Effector memory CD8-positive, alpha-beta T cell (primary cell): ENCODE results near the gene PADI2.

Source experiments
- ATAC-seq: fragments of 150-1000 bp; cut with Tn5 transposase; replicated peaks from 2 replicates; pipeline ENCODE4 v1.10.0; 2021; ENCODE audit warnings: mild to moderate bottlenecking, moderate library complexity
- DNase-seq, 3 experiments: peaks; one replicate each; pipeline ENCODE4 v3.0.0; 2021
- H3K27ac Mint-ChIP-seq, 2 donors: one replicate each; pipeline ENCODE4 v1.8.0; 2022; ENCODE audit warnings: mild to moderate bottlenecking in 2 of 2, mixed read lengths in 2 of 2, moderate library complexity in 2 of 2
- H3K27me3 Mint-ChIP-seq, 2 donors: one replicate each; pipeline ENCODE4 v1.8.0; 2022; ENCODE audit warnings: mixed read lengths in 2 of 2
- H3K36me3 Mint-ChIP-seq: one replicate; pipeline ENCODE4 v1.8.0; 2022; ENCODE audit warnings: mild to moderate bottlenecking, moderate library complexity, mixed read lengths; ENCODE audit not compliant: insufficient read depth
- H3K4me1 Mint-ChIP-seq, 2 donors: one replicate each; pipeline ENCODE4 v1.8.0; 2022; ENCODE audit warnings: low read depth in 2 of 2, mixed read lengths in 2 of 2
- H3K4me3 Mint-ChIP-seq, 2 donors: one replicate each; pipeline ENCODE4 v1.8.0; 2022; ENCODE audit warnings: mild to moderate bottlenecking in 2 of 2, mixed read lengths in 2 of 2, moderate library complexity in 2 of 2
- H3K9me3 Mint-ChIP-seq, 2 donors: one replicate each; pipeline ENCODE4 v1.8.0; 2022; ENCODE audit warnings: mixed read lengths in 2 of 2

The PADI2 gene

DNA sequence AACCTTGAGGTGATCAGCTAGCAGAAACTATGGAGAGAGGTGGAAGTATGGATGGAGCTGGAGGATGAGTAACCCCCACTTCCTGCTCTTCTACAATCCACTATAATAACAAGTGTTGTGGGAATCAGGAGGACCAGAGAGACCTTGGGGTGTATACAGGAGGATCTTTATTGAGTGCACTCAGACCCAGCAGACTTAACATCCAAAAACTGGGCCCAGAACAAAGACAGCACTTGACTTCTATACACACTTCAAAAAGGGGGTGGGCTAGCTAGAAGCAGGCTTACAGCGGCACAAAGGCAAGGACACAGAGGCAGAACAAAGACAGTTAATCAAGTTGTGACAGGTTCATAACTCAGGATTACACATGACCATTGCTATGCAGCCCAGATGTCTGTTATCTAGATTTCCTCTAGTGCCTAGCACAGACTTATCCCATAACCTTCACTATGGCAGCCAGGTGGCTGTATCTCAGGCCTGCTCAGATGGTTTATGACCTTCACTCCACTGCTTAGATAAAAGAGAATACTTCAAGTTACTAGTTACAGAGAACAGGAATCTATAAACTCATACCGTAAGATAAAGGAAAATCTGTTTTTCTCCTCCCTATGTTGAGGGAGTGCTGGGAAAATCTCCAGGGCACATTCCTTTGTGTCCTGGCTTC is 36.1 kb upstream of the PADI2 start:
- no peak for ATAC-seq
- Mint-ChIP-seq H3K4me3 (no peak overlapping the region), H3K27ac (no peak overlapping the region), H3K36me3 (no peaks in the 10 kb centered on the region), H3K9me3 (peaks cover 20 to 31% of the 10 kb centered on the region in 2 donors), H3K4me1 (no peaks in the 10 kb centered on the region), H3K27me3 (peaks cover 34 to 36% of the 10 kb centered on the region in 2 donors)
- no peak for DNase-seq

DNA sequence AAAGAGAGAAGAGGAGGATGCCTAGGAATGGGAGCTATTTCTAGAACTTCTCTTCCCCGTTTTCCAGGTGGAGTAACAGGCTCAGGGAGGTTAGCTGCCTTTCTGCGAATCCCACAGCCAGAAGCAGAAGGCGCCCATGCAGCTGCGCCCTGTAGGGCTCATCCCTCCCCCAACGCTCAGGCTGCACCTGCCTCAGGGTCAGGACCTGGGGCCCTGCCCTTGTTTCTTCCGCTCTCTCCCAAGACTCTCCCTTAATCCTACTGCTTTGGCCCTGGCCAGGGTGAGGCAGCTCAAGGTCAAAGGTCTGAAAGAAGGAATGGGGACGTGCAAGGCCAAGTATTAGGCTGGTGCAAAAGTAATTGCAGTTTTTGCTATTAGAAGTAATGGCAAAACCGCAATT is 30.5 kb upstream of the PADI2 start:
- Mint-ChIP-seq H3K27ac (no peak overlapping the region), H3K9me3 (peaks cover 15 to 24% of the 10 kb centered on the region in 2 donors), H3K4me1 (no peaks in the 10 kb centered on the region), H3K27me3 (peaks cover 41 to 60% of the 10 kb centered on the region in 2 donors), H3K36me3 (no peaks in the 10 kb centered on the region), H3K4me3 (no peak overlapping the region)
- ATAC-seq = no peak
- DNase-seq = no peak

DNA sequence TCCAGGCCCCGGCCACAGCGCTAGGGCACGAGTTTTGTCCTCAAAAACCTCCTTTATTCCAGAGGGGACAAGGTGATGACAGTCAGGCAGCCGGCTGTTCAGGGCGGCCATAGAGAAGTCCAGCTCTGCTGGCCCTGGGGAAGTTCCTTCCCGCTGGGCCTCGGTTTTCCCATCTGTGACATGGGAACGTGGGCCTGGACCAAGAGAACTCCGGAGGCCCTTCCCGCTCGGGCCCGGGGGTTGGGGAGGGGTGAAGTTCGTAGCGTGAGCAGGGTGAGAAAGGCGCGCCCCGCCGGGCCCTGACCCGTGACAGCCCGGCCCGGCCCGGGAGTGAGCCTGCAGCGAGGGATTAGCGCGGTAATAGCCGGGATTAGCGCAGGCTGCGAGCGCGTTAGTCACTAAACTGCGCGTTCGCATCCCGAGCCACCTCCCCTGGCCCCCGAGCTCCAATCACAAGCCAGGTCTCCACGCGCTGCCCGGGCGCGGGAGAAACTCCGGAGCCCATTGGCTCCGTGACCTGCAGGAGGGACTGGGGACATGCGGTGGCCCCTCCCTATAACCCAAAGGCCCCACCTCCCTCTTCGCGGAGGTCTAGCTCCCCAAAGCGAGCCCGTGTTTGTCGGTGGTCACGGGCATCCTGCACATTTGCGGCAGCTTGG is 29.8 kb upstream of the PADI2 start:
- ATAC-seq (no peak), DNase-seq (no peak)
- Mint-ChIP-seq H3K4me1 (no peaks in the 10 kb centered on the region), H3K36me3 (no peaks in the 10 kb centered on the region), H3K4me3 (no peak overlapping the region), H3K27ac (no peak overlapping the region), H3K9me3 (peaks cover 9 to 17% of the 10 kb centered on the region in 2 donors), H3K27me3 (peaks cover 34 to 53% of the 10 kb centered on the region in 2 donors)

DNA sequence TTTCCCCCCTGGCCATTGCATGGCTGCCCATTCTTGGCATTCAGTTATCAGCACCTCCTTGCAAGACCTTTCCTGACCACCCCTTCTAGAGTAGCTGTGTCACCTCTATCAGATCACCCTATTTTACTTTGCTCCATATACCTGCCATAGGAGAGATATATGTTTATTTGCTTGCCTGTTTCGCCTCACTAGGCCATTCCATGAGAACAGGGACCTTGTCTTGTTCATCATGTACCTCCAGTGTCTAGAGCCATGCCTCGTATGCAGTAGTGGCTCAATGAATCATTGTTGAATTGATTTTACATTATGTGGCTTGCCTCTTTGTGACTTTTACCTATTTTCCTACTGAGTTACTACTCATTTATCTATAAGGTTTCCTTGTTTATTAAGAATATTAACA is 26.4 kb upstream of the PADI2 start:
- no peak overlapping the region for H3K27ac Mint-ChIP-seq
- H3K9me3 Mint-ChIP-seq = no peaks in the 10 kb centered on the region
- no peak overlapping the region for H3K4me3 Mint-ChIP-seq
- no peaks in the 10 kb centered on the region for H3K4me1 Mint-ChIP-seq
- ATAC-seq = no peak
- peaks cover 14 to 29% of the 10 kb centered on the region in 2 donors for H3K27me3 Mint-ChIP-seq
- DNase-seq = no peak
- no peaks in the 10 kb centered on the region for H3K36me3 Mint-ChIP-seq

DNA sequence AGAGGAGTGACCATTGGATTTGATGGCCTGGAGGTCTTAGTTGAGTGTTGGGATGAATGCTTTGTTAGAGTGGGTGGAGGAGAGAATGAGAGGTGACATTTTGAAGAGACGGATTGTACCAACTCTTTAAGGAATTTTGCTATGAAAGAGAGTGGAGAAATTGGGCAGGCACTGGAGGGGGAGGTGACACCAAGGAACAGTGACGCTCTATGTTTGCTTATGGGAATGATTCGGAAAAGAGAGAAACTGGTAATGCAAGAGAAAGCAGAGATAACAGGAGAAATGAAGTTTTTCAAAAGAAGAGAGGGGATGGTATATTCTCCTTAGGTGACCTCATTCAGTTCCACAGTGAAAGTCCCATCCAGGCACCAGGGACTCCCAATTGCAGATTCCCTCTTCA is 24.5 kb upstream of the PADI2 start:
- Mint-ChIP-seq H3K4me3 (no peak overlapping the region), H3K4me1 (no peaks in the 10 kb centered on the region), H3K36me3 (no peaks in the 10 kb centered on the region), H3K9me3 (no peaks in the 10 kb centered on the region), H3K27ac (no peak overlapping the region), H3K27me3 (peaks cover 8 to 21% of the 10 kb centered on the region in 2 donors)
- DNase-seq (no peak), ATAC-seq (no peak)

DNA sequence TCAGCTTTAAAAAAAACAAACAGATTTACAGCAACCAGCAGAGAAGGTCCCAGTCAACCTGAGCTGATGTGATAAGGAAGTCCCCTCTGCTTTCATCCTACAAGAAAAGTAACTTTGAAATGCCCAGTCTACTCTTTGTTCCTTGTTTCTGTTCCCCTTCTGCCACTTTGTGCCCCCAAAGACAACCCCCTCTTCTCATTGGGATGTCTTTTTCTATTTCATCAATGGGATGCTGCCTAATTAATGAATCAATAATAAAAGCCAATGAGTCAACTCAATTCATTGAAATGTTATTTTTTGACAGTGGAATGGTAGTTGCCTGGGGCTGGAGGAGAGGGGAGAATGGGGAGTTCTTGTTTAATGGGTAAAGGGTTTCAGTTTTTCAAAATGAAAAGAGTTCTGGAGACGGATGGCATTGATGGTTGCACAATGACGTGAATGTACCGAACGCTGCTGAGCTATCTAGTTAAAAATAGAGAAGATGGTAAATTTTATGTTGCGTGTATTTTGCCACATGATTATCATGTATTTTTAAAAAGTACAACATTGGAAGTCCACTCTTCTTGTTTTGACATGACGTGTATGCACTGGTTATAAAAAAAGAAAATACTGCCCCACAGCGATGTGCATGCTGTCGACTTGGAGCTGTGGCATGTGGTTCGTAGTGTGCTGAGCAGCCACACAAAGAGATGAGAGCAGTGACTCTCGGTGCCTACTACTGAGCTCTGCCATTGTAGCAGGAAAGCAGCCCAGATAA is 22.4 kb upstream of the PADI2 start:
- H3K27me3 Mint-ChIP-seq = peaks cover 13 to 28% of the 10 kb centered on the region in 2 donors
- no peaks in the 10 kb centered on the region for H3K4me1 Mint-ChIP-seq
- H3K27ac Mint-ChIP-seq = no peak overlapping the region
- no peak for ATAC-seq
- no peak overlapping the region for H3K4me3 Mint-ChIP-seq
- peaks cover 4% of the 10 kb centered on the region for H3K36me3 Mint-ChIP-seq
- no peaks in the 10 kb centered on the region for H3K9me3 Mint-ChIP-seq
- no peak for DNase-seq

DNA sequence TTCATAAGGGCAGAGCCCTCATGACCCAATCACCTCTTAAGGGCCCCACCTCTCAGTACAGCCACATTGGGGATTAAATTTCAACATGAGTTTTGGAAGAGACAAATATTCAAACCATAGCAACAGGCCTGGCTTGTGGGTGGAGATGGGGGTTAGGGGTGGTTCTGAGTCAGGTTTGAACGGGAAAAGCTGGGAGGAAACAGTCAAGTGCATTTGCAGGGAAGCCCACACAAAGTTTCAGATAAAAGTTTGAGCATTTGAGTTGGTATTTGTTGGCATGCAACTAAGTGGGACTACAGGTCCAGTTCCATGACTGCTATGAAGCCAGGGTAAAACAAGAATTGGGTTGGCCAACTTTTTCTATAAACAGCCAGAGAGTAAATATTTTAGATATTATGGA is 21.0 kb upstream of the PADI2 start:
- DNase-seq (no peak), ATAC-seq (no peak)
- H3K27ac Mint-ChIP-seq = no peak overlapping the region
- H3K27me3 Mint-ChIP-seq = peaks cover 18 to 37% of the 10 kb centered on the region in 2 donors
- H3K4me1 Mint-ChIP-seq = no peaks in the 10 kb centered on the region
- no peaks in the 10 kb centered on the region for H3K9me3 Mint-ChIP-seq
- peaks cover 4% of the 10 kb centered on the region for H3K36me3 Mint-ChIP-seq
- H3K4me3 Mint-ChIP-seq = no peak overlapping the region

DNA sequence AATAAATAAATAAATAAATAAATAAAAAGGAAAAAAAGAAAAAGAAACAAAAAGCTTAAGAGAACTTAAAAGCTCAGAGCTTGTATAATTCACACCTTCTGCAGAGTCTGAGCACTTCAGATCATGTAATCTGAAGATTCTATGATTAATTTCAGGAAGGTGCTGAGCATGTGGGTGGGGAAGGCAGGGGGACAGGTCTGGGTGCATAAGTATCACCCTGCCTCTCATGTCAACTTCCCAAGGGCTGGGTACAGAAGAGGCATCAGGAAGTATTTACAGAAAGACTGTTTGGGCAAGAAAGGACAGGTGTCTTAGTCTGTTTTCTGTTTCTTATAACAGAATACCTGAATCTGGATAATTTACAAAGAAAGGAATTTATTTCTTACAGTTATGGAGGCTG is 20.4 kb upstream of the PADI2 start:
- no peak for DNase-seq
- Mint-ChIP-seq H3K36me3 (peaks cover 4% of the 10 kb centered on the region), H3K27me3 (peaks cover 23 to 44% of the 10 kb centered on the region in 2 donors), H3K27ac (no peak overlapping the region), H3K9me3 (no peaks in the 10 kb centered on the region), H3K4me3 (no peak overlapping the region), H3K4me1 (no peaks in the 10 kb centered on the region)
- ATAC-seq = no peak

DNA sequence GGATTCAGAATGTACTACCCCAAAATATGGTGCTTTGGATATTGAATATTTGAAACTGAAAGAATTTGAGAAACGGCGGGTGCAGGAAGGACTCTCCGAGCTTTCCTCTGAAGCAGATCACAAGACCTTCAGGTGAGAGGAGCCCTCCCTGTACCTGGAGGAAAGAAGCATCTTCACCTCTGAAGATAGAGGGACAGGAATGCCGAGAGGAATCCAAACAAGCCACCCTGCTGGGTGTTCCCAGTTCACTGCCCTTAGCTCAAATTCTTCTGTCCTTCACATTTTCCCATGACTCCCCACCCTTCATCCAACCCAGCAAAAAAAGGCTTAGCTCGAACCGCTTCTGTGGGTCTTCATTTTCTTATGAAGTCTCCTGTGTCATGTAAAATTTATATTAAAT is 18.2 kb upstream of the PADI2 start:
- H3K9me3 Mint-ChIP-seq = no peaks in the 10 kb centered on the region
- no peak overlapping the region for H3K4me3 Mint-ChIP-seq
- H3K27ac Mint-ChIP-seq = no peak overlapping the region
- peaks cover 25 to 64% of the 10 kb centered on the region in 2 donors for H3K27me3 Mint-ChIP-seq
- ATAC-seq = no peak
- H3K36me3 Mint-ChIP-seq = peaks cover 4% of the 10 kb centered on the region
- DNase-seq = no peak
- no peaks in the 10 kb centered on the region for H3K4me1 Mint-ChIP-seq

DNA sequence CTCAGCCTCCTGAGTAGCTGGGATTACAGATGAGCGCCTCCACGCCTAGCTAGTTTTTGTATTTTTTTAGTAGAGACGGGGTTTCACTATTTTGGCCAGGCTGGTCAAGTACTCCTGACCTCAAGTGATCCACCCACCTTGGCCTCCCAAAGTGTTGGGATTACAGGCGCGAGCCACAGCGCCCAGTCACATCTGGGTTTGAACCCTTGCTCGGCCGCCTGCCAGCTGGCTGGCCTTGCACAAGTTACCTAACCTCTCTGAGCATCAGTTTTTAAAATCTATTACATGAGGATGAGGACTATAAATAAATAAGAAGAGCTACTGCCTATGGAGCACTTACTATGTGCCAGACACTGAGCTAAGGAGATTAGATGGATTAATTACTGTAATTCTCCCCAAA is 17.7 kb upstream of the PADI2 start:
- H3K4me3 Mint-ChIP-seq = no peak overlapping the region
- H3K27ac Mint-ChIP-seq = no peak overlapping the region
- peaks cover 25 to 69% of the 10 kb centered on the region in 2 donors for H3K27me3 Mint-ChIP-seq
- H3K9me3 Mint-ChIP-seq = no peaks in the 10 kb centered on the region
- ATAC-seq = no peak
- no peaks in the 10 kb centered on the region for H3K4me1 Mint-ChIP-seq
- H3K36me3 Mint-ChIP-seq = peaks cover 4% of the 10 kb centered on the region
- no peak for DNase-seq

DNA sequence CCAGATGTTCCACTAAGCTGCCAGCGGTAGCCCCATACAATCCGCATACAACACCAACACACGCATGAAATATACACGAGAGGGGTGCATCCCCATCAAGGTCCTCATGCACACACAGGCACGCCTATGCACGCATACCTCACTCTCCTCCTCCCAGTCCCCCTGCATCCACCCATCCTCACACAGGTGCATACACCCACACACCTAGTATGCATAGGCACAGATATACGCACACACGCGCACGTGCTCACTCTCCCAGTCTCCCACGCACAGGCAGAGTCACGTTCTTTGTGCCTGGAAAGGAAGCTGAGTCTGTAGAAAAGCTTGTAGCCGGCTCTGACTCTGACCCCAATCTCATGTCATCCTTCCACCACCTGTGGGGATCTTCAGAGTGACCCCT is 16.9 kb upstream of the PADI2 start:
- Mint-ChIP-seq H3K4me1 (no peaks in the 10 kb centered on the region), H3K9me3 (no peaks in the 10 kb centered on the region), H3K27ac (no peak overlapping the region), H3K36me3 (peaks cover 4% of the 10 kb centered on the region), H3K4me3 (no peak overlapping the region), H3K27me3 (peaks cover 25 to 77% of the 10 kb centered on the region in 2 donors)
- ATAC-seq = no peak
- no peak for DNase-seq

DNA sequence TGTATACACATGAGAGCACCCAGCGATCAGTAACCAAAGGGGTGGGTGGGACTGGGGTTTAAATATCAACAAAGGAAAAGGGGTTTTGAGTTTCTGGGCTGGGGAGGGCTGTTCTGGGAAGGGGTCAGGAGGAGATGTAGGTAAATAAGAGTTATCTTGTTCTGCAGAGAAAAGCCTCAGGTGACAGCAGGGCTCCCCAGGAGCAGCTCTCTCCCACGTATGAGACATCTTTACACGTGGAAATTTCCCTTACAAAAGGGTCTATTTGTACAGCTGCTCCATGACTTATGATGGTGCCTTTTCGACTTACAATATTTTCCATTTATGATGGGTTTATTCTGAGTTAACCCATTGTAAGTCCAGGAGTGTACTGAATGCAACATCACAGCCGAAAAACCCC is 16.3 kb upstream of the PADI2 start:
- Mint-ChIP-seq H3K4me1 (no peaks in the 10 kb centered on the region), H3K27me3 (peaks cover 25 to 78% of the 10 kb centered on the region in 2 donors), H3K27ac (no peak overlapping the region), H3K36me3 (peaks cover 4% of the 10 kb centered on the region), H3K4me3 (no peak overlapping the region), H3K9me3 (no peaks in the 10 kb centered on the region)
- ATAC-seq (no peak), DNase-seq (no peak)

DNA sequence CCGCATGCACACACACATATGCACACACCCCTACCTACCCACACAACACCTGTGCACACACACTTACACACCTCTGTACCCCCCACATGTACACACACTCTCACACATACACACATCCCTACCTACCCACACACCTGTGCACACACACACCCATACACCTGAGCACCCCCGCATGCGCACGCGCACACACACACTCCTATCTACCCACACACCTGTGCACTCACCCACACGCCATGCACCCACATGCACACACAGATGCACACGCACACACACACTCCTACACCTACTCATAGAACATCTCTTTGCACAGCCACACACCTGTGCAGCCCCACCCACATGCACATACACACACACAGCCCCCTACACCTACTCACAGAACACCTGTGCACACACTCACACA is 15.5 kb upstream of the PADI2 start:
- ATAC-seq = no peak
- Mint-ChIP-seq H3K4me3 (no peak overlapping the region), H3K36me3 (peaks cover 4% of the 10 kb centered on the region), H3K9me3 (no peaks in the 10 kb centered on the region), H3K27me3 (peaks cover 25 to 78% of the 10 kb centered on the region in 2 donors), H3K4me1 (no peaks in the 10 kb centered on the region), H3K27ac (no peak overlapping the region)
- no peak for DNase-seq

DNA sequence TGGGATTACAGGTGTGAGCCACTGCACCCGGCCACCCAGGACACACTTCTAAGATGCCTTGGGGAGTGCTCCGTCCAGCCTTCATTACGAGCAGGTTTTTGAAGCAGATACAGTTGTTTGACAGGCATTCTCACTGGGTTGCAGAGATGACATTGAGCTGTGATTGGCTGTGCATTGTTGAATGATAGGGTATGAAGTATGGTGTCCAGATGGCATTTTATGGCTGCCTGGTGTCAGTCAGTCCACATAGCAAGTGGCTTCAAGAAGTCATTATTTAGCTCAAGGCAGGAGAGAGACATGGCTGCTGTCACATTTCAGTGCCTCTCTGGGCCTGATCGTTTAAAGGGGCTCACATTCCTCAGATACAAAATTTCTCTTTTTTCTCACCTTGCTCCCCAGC is 14.8 kb upstream of the PADI2 start:
- peaks cover 4% of the 10 kb centered on the region for H3K36me3 Mint-ChIP-seq

More for the DNA sequence above, 14.8 kb upstream of the PADI2 start:
- ATAC-seq (no peak), DNase-seq (no peak)
- Mint-ChIP-seq H3K27me3 (peaks cover 25 to 78% of the 10 kb centered on the region in 2 donors), H3K9me3 (no peaks in the 10 kb centered on the region), H3K4me1 (no peaks in the 10 kb centered on the region), H3K27ac (no peak overlapping the region), H3K4me3 (no peak overlapping the region)
